NOMO-1 (cell line): ENCODE results near the gene SREBF1.

ENCODE experiments used
- DNase-seq, 2 experiments: peaks; one replicate each; lab custom pipeline; 2025; ENCODE audit not compliant: unreplicated experiment in 2 of 2; lab: John Stamatoyannopoulos, UW

SREBF1 gene

DNA sequence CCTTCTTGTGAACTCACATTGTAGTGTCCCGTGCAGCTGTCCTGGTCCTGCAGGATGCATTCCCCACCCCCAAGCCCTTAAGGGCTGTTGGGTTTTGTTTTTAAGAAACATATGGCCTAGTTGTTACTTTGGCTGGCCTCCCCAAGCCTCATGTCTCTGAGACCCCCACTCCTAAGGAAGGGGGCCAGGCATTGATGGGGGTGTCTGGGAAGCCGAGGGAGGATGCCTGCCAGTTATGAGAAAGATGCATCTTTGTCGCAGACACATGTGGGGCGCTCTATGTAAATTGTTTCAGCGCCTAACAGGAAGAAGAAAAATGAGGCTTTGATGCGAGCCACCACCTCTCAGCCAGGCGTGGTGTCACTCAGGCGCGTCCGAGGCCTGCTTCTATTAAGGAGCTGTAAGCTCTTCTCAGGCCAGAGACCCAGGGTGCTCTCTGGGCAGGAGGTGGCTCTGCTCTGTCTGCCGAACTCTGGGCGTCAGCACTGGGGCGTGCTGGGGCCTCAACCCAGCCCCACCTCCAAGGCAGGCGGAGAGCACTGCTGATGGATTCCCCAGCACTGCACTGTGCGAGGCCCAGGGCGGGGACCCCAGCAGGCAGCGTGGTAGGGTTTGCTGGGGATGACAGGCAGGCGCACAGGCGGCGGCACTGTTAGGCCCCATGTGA is 70.6 kb downstream of the SREBF1 start:
- no peak for DNase-seq

DNA sequence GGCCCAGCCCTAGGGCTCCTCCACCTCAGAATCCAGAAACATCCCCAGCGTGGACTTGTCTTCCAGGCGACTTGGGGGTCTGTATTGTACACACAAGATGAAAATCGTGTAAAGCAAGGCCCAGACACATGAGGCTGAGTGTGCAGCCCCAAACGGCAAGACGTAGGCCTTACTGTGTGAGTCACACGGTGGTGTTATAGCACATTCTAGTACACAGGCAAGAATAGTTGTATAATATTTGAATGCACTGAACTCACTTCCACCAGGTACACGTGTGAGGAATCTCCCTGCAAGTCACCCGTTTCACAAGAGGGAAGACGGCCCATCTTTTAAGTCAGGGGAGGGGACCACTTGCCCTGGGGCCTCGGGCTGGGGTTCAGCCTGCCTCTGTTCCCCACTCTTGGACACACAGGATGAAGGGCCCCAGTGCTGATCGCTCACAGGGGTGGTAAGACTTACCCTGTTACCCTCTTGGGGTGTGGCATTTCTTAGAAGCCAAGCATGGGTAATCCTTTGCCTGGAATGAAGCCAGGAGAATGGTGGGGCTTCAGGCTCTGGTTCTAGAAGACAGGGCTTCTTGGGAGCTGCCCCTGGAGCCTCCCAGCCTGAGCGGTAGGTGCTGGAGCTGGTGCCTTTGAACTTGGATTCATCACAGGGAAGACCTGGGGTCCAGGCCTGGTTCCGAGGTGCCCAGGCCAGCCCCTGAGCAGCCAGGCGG is 71.3 kb downstream of the SREBF1 start:
- DNase-seq, result no peak

DNA sequence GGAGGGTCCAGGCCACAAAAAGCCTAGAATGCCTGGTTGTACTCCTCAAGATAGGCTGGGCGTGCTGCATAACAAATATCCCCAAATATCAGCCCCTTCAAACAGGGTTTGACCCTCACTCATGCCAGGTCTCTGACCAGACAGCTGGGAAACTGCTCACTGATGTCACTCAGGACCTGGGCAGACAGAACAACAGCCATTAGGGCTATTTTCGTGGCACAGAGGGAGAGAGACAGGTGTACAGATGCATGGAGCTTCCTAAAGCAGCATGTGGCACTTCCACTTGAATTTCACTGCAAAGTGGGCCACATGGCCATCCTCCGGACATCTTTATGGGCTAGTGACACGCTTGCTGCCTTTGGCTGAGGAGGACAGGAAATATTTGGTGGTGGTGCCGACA is 73.1 kb downstream of the SREBF1 start:
- DNase-seq, result no peak

DNA sequence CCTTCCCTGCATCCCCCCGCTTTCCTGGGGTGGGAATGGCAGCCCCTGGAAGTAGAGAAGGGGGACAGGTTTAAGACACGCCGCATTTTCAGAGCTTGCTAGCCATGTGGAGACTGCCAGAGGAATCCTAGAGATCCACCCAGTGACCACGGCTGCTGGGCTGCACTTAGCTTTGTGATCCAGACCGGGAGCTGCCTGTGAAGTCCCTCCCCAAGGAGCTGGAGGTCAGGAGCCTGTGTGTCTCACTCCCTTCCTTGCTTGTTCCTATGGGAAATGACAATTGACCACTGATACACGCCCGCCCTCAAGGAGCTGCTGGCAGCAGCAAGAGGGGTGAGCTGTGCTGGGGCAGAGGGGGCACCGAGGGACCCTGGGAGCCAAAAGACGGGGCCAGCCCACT is 73.7 kb downstream of the SREBF1 start:
- no peak for DNase-seq

DNA sequence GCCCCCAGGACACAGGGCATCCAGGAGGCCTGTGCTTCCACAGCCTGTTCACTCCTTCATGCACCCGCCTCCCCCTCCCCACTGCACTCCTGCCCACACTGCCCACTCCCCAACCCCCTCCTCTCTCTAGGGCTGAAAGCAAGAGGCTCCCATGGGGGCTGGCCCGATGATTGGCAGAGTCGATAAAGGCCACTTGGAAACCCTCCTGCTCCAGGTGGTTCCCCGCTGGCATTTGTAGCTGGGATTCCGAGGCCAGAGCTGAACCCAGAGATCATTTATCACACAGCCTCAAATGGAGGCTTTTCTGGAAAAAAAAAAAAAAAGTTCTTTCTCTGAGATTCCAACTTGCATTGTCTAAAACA is 74.1 kb downstream of the SREBF1 start:
- no peak for DNase-seq
